GM12801 (cell line): ENCODE data around the gene SPTLC3.

Source experiments
- TF ChIP-seq, protein P1 (sequence below): IDR thresholded peaks from one replicate; pipeline ENCODE4 v1.5.1; 2011; ENCODE audit warnings: control low read depth; ENCODE audit not compliant: insufficient read length; ENCODE audit errors: extremely low read depth

SPTLC3 gene

GRCh38 chr20:13089950-13090469 lies 81.2 kb downstream of the SPTLC3 start:
- TF ChIP-seq, protein P1, sequence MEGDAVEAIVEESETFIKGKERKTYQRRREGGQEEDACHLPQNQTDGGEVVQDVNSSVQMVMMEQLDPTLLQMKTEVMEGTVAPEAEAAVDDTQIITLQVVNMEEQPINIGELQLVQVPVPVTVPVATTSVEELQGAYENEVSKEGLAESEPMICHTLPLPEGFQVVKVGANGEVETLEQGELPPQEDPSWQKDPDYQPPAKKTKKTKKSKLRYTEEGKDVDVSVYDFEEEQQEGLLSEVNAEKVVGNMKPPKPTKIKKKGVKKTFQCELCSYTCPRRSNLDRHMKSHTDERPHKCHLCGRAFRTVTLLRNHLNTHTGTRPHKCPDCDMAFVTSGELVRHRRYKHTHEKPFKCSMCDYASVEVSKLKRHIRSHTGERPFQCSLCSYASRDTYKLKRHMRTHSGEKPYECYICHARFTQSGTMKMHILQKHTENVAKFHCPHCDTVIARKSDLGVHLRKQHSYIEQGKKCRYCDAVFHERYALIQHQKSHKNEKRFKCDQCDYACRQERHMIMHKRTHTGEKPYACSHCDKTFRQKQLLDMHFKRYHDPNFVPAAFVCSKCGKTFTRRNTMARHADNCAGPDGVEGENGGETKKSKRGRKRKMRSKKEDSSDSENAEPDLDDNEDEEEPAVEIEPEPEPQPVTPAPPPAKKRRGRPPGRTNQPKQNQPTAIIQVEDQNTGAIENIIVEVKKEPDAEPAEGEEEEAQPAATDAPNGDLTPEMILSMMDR, result no peak

- TF ChIP-seq, protein P1, result no peak
Observed at GRCh38 chr20:13092111-13092510, 83.3 kb downstream of the SPTLC3 start.

GRCh38 chr20:13094976-13095375 lies 86.2 kb downstream of the SPTLC3 start:
- TF ChIP-seq, protein P1, result no peak

- TF ChIP-seq, protein P1, result no peak
Observed at GRCh38 chr20:13098720-13099355, 90.1 kb downstream of the SPTLC3 start.

DNA sequence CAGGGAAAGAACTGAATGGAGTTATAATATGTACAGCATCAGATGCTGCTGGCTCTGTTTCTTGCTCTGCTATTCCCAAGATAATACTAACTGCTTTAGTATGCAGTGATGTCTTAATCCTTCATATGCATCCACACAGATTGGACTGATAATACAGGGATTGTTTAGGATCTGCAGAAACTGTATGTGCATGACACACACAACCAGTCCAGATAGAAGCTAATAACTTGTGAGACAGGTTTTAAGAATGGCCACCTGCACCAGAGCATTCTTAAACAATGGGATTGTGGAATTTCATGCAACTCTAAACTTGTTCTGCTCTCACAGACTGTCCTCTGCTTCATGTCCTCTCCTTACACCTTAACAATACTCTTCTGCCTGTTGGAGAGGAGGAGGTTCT lies 90.9 kb downstream of the SPTLC3 start:
- TF ChIP-seq, protein P1, result no peak

DNA sequence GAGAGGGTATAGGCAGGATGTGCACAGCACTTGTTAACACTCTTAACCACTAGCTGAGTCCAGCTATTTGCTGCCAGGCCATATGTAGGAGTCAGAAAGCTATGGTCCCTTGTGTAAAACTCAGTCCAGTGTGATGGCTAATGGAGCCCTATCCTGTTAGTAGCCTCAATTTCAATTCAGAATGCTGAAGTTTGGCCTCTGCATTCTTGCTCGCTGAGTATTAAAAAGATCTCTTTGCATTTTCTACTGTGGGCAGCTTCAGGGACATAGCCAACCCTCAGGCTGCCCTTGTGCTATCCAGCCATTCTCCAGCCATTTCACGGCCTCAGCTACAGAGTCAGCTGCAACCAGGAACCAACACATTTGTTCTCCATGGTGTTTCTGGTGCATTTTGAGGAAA lies 92.5 kb downstream of the SPTLC3 start:
- TF ChIP-seq, protein P1, result no peak

- TF ChIP-seq, protein P1, result no peak
Observed at GRCh38 chr20:13101706-13102105, 92.9 kb downstream of the SPTLC3 start.

- TF ChIP-seq, protein P1, result no peak
Observed at GRCh38 chr20:13102237-13102636, 93.5 kb downstream of the SPTLC3 start.
